ENCODE measurements around the gene EPHB2. TPM values are rescaled to one million over a fixed set of nuclear protein-coding genes. Genes with fewer than 3 reads are reported as not detected.
"Not testable (repeated sequence)": the region's sequence is repeated elsewhere in the genome, so short reads cannot be mapped to it uniquely, and the experiment has no call there.

The EPHB2 gene
- total RNA-seq, 1 donor = under 0.01 TPM

DNA sequence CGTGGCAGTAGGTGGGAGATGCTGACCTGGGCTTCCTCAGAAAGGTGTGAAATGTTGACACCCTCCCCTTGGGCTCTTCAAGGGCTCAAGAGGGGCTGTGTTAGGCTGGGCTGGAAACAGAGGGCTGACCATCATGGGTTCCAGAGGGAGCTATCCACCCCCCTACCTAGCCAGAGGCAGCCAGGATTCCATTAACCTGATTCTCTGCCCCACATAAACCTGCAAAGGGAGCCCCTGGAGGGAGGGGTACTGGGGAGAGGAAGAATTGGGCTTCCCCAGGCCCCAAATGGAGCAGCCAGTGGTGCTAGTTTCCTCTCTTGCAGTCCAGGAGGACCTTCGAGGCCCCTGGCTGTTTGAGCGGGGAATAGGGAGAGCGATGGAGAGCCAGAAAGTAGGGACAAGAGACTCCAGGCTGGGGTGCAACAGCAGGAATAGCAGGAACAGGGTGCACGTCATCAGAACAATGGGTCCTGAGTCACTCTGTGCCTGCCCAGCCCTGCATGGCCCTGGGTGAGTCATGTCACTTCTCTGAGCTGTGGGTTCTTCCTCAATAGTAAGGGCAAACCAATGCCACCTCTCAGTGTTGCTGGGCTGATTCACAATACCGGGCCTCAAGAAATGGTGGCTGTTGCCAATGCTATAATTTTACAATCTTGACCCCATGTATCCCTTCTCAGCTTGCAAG is 121.2 kb downstream of the EPHB2 start:
- DNase-seq (ENCODE audit: low read depth in 2 of 3, low spot score in 2 of 3) = peak in 1 of 3 donors; percentile 25

DNA sequence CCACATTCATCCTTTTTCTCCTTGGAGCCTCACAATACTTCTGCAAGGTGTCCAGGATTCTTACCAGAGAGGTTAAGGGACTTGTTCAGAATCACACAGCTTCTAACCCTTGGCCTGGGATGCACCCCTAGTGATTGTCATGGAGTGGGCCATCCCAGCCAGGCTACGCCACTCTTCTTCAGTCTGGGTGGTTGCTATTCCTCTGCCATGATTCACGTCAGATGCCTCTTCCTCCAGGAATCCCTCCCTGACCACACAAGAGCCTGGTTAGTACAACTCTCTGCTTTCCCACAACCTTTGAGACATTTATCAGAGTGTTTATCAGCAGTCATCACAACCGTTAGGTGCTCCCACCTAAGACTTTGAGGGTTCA is 121.8 kb downstream of the EPHB2 start:
- no peak for DNase-seq (ENCODE audit: low read depth in 2 of 3, low spot score in 2 of 3)

DNA sequence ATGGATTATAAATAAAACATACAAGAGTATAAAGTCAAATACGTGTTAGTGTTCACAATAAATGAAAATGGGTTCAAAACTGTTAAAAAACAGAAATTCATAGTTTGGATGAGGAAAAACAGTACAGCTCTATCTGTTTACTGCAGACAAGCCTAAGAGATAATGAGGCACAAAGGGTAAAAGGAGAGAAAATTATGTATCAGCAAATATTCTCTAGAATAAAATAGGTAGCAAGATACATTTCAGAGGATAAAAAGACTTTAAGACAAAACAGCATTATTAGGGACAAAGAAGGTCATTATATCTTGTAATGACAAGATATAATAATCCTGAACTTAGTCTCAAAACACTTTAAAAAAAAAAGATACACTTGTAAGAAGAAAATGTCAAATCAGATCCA is 123.1 kb downstream of the EPHB2 start:
- no peak for DNase-seq (ENCODE audit: low read depth in 2 of 3, low spot score in 2 of 3)

DNA sequence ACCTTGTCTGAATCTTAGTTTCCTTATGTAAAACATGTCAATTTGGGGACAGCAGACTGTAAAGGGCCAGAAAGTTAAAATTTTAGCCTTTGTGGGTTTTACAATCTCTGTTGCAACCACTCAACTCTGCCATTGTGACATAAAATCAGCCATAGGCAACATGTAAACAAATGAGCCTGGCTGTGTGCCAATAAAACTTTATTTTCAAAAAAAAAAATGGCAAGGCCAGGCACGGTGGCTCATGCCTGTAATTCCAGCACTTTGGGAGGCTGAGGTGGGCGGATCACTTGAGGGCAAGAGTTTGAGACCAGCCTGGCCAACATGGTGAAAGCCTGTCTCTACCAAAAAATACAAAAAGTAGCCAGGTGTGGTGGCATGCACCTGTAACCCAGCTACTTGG is 123.8 kb downstream of the EPHB2 start:
- DNase-seq (ENCODE audit: low read depth in 2 of 3, low spot score in 2 of 3) = not testable (repeated sequence)

DNA sequence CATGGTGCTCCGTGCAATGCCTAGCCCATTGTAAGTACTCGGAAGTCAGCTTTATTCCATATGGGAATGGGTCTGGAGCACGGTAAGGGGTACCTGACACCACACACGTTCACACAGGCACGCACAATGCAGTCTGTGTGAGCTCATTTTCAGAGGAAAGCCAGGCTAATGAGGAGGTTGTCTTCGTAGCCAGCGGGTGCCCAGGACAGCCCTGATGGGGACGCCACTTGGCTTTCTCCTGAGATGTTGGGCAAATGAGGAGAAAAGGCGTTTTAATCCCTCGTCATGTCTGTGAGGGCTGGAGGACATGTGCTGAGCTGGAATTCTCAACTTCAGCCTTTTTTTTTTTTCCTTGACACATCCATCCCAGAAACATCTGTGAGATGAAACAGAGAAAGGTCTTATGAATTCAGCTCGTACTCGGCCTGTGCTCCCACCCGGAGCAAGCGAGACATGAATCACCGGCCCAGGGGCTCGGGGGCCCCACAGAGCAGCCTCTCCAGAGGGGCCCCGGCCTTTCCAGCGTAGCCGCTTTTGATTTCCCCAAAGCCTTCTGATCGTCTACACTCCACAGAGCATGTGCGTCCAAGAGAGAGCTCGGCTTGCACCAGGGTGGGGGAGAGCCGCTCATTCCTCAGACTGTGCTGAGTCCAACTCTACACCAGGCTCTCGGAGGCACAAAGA is 125.1 kb downstream of the EPHB2 start:
- no peak for DNase-seq (ENCODE audit: low read depth in 2 of 3, low spot score in 2 of 3)

DNA sequence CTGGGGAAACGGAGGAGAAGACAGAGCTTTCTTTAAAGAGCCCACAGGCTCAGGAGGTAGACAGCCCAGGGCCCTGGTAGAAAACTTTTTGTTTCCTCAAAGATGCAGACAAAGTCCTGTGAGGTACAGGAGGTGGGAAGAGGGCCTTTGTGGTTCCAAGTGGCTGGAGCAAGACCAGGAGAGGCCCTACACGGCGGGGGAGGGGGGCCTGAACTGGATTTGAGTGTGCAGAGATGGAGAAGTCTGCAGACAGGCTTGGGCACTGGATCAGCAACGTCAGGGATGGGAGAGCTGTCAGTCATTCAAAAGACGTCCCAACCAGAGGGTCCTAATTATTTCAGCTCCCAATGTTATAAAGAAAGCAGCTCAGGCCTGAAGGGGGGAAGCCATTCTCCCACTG is 126.2 kb downstream of the EPHB2 start:
- DNase-seq (ENCODE audit: low read depth in 2 of 3, low spot score in 2 of 3) = no peak

DNA sequence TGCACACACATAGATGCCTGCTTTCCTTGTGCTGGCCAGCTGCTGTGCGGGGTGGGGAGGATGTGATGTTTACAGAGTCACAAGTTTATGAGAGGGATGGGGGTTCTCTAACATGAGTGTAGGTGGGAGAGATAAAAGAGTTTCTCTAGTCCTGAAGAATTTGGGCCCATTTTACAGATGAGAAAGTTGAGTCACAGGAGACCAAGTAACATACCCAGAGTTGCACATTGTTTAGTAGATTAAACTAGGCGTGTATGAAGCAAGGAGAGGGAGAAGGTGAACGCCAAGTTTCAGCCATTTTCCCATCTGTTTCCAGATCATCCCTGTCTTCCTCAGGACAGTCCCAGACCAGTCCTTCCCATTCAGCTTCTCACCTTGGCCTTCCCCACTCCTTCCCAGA is 126.7 kb downstream of the EPHB2 start:
- DNase-seq (ENCODE audit: low read depth in 2 of 3, low spot score in 2 of 3) = no peak

DNA sequence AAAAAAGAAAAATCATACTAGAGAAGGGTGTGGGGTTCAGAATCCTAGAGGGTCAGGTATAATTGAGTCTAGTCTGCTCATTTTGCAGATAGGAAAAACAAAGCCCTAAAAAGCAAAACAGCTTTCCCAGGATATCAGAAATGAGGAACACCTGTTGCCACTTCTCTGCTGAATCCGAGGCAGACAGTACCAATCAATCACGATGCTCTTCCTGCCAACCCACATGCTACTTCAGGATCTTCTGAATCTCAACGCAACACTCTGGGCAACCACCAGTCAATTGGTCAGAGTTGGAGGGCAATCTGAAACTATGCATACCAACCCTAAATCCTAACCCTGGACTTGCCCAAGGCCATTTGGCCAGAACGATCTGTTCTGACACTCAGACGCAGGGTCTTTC is 128.3 kb downstream of the EPHB2 start:
- DNase-seq (ENCODE audit: low read depth in 2 of 3, low spot score in 2 of 3) = no peak

DNA sequence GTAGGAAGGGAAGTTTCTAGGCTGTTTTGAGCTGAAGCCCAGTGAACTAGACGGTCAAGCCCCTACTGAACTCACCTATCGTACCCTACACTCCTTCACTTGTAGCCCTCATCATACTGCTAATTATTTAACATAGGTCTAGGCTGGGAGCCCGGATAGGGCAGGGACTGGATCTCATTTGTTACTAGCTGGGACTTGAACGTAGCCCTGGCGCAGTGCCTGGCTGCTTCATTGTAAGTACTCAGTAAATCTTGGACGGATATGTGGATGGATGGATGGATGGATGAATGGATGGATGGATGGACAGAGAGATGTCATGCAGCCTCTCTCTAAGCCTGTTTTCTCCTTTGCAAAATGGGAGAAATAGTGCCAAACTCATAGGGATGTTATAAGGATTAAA is 129.2 kb downstream of the EPHB2 start:
- DNase-seq (ENCODE audit: low read depth in 2 of 3, low spot score in 2 of 3) = no peak

DNA sequence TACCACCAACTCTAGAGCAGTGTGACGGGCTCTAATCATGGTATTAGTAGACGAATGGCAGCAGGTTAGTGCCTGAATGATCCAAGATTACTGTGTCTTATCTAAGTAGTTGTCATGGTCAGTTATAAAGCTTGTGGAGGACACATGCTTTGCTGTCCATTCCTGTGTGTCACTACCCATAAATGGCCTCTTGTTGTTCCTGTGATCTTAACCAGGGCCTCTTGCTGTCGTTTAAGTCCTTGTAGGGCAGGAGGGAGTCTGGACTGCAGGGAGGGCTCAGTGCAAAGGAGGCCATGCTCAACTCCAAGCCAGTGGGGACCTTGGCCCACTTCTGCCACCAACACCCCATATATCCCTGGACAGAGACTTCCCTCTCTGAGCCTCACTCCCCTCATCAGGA is 130.5 kb downstream of the EPHB2 start:
- no peak for DNase-seq (ENCODE audit: low read depth in 2 of 3, low spot score in 2 of 3)

DNA sequence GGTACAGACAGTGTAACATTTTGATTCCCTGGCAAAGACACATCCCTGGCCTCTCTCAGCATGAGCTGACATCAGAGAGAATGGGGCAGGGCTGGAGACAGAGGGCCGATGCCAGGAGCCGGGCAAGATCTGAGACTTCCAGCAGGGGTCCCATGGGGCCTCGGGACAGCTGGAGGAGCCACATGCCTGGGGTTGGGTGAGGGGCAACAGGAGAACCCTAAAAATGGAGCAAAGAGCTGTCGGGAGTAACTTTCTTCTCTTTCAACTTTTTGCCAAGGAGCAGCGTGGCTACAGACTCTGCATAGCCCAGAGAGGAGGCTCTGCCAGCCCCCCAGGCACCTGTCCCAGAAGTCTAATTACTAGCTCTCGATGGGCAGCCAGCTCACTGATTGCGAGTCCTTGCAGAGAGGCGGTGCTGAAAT is 131.2 kb downstream of the EPHB2 start:
- DNase-seq (ENCODE audit: low read depth in 2 of 3, low spot score in 2 of 3) = no peak

DNA sequence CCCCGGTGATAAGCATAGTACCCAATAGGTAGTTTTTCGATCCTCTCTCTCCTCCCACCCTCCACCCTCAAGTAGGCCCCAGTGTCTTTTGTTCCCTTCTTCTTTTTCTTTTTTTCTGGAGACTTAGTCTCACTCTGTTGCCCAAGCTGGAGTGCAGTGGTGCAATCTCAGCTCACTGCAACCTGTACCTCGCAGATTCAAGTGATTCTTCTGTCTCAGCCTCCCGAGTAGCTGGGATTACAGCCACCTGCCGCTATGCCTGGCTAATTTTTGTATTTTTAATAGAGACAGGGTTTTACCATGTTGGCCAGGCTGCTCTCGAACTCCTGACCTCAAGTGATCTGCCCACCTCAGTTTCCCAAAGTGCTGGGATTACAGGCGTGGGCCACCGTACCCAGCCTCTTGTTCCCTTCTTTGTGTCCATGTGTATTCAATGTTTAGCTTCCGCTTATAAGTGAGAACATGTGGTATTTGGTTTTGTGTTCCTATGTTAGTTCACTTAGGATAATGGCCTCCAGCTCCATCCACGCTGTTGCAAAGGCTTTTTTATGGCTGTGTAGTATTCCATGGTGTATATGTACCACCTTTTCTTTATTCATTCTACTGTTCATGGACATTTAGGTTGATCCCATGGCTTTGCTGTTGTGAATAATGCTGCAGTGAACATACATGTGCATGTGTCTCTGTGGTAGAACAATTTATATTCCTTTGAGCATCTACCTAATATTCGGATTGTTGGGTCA is 133.0 kb downstream of the EPHB2 start:
- DNase-seq (ENCODE audit: low read depth in 2 of 3, low spot score in 2 of 3) = not testable (repeated sequence)

DNA sequence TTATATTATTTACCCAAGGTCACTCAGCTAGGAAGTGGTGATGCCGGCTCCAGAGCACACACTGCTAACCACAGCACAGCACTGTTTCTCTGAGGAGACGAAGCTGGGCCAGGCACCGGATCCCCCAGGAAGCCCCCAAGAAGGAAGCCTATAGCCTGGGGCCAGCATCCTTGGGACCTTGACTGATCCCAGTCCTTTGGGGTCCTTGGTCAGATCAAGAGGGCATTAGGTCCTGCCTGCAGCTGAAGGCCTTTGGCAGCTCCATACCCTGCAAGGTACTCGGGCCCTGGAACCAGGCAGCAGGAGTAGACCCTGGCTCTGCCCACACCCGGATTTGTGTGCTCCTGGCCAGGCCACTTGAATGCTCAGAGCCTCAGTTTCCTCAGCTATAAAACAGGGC is 134.0 kb downstream of the EPHB2 start:
- DNase-seq (ENCODE audit: low read depth in 2 of 3, low spot score in 2 of 3) = no peak

DNA sequence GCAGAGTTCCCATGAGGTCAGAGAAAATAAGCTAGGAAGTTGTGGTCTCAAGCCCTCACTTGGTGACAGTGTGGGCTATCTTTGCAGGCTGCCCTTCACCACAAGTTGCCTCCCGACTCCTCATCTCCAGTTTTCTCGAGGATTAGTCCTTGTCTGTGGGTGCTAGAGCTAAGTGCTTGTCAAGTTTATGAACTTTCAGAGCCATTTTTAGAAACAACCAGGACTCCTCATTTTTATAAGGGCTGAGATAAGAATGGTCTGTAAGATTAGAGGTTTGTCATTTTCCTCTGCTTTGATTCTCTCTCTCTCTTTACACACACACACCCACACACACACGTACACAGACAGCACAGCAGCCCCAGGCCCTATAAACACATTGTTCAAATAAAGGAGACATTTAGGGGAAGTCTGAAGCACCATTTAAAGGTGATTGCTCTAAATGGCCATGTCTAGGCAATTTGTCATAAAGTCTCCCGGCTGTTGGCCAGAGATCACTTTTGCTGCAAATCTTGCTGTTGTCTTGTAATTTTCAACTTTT is 134.8 kb downstream of the EPHB2 start:
- no peak for DNase-seq (ENCODE audit: low read depth in 2 of 3, low spot score in 2 of 3)

DNA sequence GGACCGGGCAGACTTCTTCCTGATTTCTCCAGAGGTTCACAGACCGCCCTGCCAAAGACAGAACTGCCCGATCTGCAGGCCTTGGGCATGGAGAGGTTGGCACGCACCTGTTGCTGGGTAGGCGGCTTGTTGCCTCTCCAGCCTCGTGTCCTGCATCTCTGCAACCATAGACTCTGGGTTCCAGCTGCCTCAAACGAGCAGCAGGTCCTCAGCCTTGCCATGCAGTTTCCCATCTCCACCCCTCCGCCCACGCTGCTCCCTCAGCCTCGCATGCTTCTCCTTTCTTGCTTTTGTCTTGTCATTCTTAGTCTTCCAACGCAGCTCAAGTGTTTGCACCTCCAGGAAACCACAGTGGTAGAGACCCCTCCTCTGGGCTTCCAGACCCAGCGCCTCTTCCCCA is 135.8 kb downstream of the EPHB2 start:
- DNase-seq (ENCODE audit: low read depth in 2 of 3, low spot score in 2 of 3) = peak in 2 of 3 donors; percentile 37 to 63

DNA sequence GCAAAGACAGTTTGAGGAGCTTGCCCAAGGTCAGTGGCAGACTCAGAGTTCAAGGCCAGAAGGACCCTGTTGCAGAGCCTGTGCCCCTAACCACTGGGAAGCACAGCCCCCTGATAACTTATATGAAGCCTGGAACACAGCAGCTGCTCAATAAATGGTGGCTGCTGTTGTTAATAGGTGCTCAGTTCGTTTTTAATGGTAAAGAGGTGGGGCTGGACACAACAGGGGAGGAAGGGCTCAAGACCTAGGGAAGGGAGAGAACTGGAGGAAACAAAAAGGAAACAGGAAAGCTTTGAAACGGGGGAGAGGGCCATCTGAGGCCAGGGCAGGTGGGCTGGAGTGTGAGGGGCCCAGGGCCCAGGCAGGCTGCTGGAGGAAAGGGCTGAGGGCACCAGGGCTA is 136.6 kb downstream of the EPHB2 start:
- DNase-seq (ENCODE audit: low read depth in 2 of 3, low spot score in 2 of 3) = no peak

DNA sequence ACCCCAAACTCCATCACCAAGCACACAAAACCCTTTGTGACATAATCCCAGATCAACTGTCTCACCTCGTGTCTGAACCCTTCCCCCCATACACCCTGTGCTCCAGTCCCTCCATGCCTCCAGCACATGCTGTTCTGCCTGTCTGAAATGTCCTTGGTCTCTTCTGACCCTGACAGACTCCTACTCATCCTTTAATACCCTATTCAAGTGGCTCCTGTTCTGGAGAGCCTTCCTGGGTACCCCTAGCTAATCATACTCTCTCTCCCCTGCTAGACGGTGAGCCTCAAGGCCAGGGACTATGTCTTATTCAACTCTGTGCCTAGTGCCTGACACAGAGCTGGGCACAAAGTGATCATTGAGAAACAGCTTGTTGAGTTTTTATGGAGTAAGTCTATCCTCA is 137.1 kb downstream of the EPHB2 start:
- no peak for DNase-seq (ENCODE audit: low read depth in 2 of 3, low spot score in 2 of 3)

DNA sequence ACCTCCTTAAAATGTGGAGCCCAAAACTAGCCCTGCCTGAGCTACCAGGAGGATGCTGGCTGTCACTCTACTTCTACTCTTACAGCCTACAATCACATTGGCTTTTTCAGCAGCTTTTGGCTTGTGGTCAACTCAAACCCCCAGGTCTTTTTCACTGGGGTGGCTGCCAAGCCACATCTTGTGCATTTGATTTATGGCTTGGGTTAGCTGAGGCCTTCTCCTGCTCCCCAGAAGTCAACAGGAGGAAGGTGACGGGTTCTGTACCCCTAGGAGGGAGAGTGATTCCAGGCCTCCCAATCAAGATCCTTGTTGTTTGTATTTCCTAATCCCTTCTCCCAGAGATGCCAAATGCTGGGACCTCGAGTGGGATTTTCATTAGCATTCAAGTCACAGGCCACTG is 137.8 kb downstream of the EPHB2 start:
- DNase-seq (ENCODE audit: low read depth in 2 of 3, low spot score in 2 of 3) = peak in 2 of 3 donors; percentile 52 to 93

DNA sequence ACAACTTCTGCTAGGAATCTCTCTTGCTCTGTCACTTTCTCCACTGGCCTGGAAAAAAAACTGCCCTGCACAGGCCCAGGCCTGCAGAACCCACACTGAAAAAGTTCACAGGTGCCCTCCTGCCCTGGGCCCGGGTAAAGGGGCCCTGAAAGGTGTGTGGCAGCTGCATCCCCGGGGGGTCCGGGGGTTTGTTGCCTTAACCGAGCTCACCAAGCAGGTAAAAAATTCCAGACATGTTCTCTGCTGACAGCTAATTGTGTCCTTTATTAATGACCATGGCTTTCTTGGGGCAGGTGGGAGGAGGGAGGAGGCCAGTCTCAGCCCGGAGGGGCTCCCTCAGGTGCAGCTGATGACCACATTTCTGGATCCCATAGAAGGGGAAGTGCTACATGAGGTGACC is 139.1 kb downstream of the EPHB2 start:
- DNase-seq (ENCODE audit: low read depth in 2 of 3, low spot score in 2 of 3) = no peak

DNA sequence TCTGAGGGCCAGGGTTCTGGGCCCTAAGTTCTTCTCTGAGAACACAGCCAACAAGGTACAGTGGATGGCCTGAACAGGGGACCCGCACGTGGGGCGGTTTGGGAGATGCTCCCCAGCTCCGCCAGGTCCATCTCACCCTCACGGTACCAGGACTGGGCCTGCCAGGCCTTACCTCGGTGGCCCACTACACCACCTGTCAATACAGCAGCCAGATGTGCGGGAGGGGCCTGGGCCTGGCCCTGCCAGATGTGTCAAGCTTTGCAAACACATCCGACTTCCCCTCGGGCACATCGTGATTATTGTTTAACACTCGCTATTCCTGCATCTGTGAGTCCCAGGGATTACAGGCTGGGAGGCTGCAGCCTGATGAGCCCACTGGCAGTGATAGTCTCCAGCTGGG is 139.6 kb downstream of the EPHB2 start:
- no peak for DNase-seq (ENCODE audit: low read depth in 2 of 3, low spot score in 2 of 3)

DNA sequence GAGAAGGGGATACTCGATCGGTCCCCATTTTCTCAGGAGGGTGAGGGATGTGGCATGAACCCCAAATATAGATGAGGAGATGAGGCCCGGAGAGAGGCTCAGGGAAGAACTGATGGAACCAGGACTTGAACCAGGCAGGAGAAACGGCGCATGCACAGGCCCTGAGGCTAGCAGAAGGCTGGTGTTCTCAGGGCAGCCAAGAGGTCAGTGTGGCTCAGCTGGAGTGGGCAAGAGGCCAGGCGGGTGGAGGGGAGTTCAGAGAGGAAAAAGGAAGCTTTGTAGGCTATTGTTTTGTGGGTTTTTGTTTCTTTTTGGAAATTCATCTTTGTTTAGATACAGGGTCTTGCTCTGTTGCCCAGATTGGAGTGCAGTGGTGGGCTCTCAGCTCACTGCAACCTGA is 140.0 kb downstream of the EPHB2 start:
- no peak for DNase-seq (ENCODE audit: low read depth in 2 of 3, low spot score in 2 of 3)

DNA sequence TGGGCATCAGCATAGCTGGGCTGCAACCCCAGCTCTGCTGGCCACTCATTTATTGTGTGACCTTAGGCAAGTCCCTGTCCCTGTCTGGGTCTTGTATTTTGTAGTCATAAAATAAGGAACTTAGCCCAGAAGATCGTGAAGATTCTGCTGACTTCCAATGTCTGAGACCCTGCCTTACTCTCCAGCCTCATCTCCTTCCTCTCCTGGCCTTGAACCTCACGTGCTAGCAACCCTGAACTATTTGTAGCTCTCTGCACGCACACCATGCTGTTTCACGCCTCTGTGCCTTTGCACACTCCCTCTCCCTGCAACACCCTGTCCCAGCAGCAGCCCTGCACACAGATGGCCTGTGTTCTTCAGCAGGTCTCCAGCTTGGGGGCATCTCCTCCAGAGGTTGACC is 140.9 kb downstream of the EPHB2 start:
- no peak for DNase-seq (ENCODE audit: low read depth in 2 of 3, low spot score in 2 of 3)

Data from hematopoietic multipotent progenitor cell (in vitro differentiated cells).